Umbilical cord (tissue), 2 donors: ENCODE measurements around the gene PTPRM. TPM values are rescaled to one million over a fixed set of nuclear protein-coding genes. Genes with fewer than 3 reads are reported as not detected.

ENCODE experiments used
- DNase-seq: peaks from one replicate; pipeline ENCODE4 v3.0.0-alpha.2; 2015; ENCODE audit warnings: low spot score
- total RNA-seq: library from RNA; depleted of rRNA; stranded (reverse); fragments of >200 nt; gene quantifications from one replicate; pipeline ENCODE4 v1.2.3, GENCODE V29; 2014; ENCODE audit warnings: low replicate concordance; ENCODE audit not compliant: insufficient read depth

Gene PTPRM
- total RNA-seq, 1 donor from 2014 or later = 49.1 TPM

- DNase-seq = no peak
Observed at GRCh38 chr18:8001711-8002301, 434.7 kb downstream of the PTPRM start.

DNA sequence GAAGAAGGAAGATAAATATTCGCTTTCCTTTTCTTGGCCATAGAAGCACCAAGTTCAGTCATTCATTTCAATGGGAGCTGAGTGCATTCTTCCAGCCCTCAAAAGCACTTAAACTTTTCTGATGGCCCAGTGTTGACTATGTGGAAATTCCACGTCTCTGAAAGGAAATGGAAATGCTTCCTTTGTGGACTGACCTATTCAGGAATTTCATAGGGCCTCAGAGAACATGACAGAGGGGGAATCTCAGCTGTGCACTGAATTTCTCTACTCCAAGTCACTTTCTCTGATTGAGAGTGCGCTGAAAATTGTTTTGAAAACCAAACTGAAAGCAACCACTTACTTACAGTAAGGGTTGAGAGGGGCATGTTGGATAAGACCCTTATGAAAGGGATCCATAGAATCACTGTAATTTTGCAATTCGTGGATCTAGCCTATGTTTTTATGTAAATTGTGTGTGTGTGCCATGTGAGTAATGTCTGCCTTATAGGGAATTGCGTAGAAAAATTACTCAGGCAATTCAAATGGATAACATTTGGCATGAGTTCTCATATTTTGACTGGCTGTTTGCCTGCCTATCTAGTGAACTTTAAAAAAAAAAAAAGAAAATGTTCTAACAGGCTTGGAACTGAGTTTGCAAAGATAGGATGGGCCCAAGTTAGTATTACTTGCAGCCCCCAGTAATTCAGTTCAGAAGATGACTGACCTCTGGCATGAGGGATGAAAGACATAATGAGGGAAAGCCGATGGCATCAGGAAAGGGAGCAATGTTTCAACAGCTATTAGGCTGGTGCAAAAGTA is 437.0 kb downstream of the PTPRM start:
- DNase-seq = peak; percentile 46

GRCh38 chr18:8004792-8005191 is 437.7 kb downstream of the PTPRM start:
- DNase-seq = no peak

GRCh38 chr18:8005870-8006569 is 438.9 kb downstream of the PTPRM start:
- no peak for DNase-seq

- DNase-seq = no peak
Observed at GRCh38 chr18:8006979-8007378, 439.9 kb downstream of the PTPRM start.

- no peak for DNase-seq
Observed at GRCh38 chr18:8008033-8008432, 440.9 kb downstream of the PTPRM start.

GRCh38 chr18:8011361-8011760 is 444.2 kb downstream of the PTPRM start:
- DNase-seq = no peak

GRCh38 chr18:8011906-8012305 is 444.8 kb downstream of the PTPRM start:
- no peak for DNase-seq

DNA sequence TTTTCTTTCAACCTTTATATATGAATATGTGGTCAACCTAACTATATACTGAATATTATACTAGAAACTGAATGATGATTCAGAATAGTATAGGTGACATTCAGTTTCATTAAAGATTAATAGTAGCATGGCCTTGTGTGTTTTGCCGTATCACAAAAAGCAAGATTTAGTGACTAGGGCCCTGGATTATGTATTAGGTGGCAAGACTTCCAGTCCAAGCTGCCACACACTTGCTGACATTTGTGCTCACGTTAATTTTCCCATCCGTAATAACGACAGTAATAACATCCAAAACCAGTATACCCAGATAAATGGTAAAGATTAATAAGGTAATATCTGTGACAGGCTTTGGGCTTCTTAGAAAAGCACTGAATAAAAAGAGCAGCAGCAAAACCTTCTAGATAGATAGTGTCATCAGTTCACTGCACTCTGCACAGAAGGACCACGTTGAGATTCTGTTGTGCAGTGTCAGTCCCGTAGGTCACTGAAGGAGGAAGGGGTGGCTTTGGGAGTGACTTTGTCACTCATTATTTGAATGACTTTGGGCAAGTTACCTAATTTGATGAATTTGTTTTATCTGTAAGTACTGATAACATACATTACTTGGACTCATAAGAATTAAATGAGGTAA is 451.7 kb downstream of the PTPRM start:
- no peak for DNase-seq

GRCh38 chr18:8019600-8019999 is 452.5 kb downstream of the PTPRM start:
- no peak for DNase-seq

DNA sequence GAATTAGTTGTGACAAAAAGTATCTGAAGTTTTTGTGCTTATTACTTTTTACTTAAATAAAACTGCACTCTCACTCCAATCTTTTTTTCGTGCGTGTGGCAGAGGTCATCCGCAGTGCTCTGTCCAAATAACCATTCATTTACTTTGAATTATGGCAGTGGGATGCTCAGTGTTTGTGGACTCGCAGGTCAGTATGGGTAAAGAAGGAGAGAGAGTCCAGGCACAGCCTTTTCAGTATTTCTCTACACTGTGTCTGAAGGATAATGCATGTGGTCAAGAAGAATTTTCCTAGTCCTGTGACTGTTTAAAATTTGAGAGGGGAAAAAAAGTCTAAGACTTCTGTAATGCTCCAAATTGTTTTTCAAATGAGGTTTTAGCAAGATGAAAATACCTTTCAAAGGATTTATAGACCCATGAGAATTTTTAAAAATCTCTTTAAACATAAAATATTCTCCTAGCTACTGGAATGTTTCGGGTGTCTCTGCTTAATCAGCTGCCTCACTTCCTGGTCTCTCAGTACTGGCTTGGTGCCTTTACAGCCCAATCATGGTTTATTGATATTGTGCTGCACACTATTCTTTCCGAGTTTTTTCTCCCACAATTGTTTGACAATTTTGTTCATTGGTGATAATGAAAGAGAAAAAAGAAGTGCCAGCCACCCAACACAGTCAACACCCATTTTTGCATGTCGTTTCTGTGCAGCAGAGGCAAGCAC is 453.2 kb downstream of the PTPRM start:
- no peak for DNase-seq

- DNase-seq = no peak
Observed at GRCh38 chr18:8029061-8029460, 461.9 kb downstream of the PTPRM start.

- no peak for DNase-seq
Observed at GRCh38 chr18:8029731-8030130, 462.6 kb downstream of the PTPRM start.

- DNase-seq = no peak
Observed at GRCh38 chr18:8030201-8030600, 463.1 kb downstream of the PTPRM start.

GRCh38 chr18:8031496-8031895 is 464.4 kb downstream of the PTPRM start:
- no peak for DNase-seq

DNA sequence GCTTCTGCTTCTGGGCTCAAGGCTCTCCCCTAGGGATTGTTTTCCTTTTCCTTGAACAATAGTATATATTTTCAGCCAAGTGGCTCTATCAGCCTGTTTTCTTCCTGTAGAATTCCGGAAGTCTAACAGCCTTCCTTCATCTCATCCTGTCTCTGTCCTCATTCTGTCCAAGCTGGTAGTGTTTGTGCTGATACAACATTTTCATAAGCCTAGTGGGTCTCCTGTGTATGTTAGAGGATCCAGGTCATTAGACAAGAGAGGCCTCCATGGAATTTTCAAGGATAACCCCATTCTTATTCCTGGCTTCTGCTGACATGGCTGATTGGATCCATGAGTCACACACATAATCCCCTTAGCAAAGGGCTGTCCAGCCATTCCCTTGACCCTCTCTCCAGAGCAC is 467.6 kb downstream of the PTPRM start:
- DNase-seq = no peak

DNA sequence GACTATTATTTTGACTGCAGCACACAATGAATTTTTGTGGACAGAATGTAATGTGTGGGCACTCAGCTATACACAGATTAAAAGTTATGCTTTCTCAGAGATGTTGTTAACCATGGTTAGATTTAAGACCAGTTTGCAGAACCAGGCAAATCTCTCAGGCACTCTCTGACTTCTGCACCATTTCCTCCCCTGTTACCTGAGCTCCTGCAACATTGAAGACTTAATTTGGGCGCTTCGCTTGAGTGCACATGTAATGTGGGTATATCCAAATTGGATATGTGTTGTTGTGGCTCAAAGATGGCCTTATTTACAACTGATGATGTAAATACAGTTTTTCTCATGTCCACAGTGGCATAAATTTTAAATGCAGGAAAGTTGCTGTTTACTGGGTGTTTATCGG is 469.4 kb downstream of the PTPRM start:
- no peak for DNase-seq

- no peak for DNase-seq
Observed at GRCh38 chr18:8037296-8037695, 470.2 kb downstream of the PTPRM start.

DNA sequence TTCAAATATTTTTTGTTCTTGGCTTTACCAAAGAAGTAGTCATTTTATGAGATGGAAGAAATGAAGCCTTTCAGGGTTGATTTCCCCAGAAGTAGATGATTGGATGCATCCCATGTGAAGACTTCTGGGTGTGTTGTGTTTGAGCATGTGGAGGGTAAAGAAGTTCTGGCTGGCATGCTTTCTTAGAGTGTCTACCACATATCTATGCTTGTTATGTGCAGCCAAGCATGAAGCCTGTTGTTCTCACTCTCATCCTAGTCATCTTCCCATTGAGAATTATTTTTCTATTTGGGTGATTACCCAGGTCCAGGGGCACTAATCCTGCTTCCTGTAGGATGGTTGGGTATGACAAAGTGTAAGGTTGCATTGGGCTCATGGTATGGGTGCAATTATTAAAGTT is 472.9 kb downstream of the PTPRM start:
- no peak for DNase-seq

DNA sequence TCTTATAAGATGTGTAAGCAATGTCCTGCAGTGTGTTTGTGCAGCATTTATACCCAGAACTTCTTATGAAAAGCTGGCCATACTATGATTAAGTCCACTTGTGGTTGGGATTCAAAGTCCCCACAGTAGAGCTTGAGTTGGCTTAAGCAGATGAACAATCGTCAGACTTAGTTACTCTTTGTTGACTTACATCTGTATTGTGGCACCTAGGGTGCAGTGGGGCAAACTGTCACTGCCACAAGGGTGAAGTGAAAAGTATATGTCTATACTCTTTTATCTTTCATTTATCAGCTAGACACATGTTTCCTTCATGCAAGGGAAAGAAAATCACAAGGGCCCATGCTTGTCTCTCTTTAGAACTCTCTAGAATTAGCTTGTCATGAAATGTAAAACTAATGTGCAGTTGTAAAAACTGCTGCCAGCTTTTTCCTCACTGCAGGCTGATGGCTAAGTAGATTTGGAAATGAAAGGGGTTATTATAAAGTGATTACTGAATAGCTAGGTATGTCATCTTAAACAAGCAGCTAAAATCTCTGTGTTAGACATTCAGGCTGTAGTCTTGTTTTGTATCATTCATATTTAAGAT is 474.5 kb downstream of the PTPRM start:
- DNase-seq = no peak

- DNase-seq = no peak
Observed at GRCh38 chr18:8044004-8044403, 476.9 kb downstream of the PTPRM start.
